RWPE1 (cell line): ENCODE measurements around the gene DLGAP1.
"Not testable (repeated sequence)": the region's sequence is repeated elsewhere in the genome, so short reads cannot be mapped to it uniquely, and the experiment has no call there.

Experiments
- CTCF ChIA-PET: fragments of 350-600 bp; sonication (Branson Sonifier 250); formaldehyde crosslinking; extraction: SDS; loops from one replicate; lab custom pipeline; 2021; lab: Yijun Ruan, JAX
- POLR2A ChIA-PET: fragments of 400-600 bp; formaldehyde crosslinking; extraction: SDS; loops from one replicate; lab custom pipeline; 2020; ENCODE audit warnings: antibody characterized with exemption; ENCODE audit not compliant: low non-redundant PET; lab: Yijun Ruan, JAX
- DNase-seq: peaks from one replicate; pipeline ENCODE4 v3.0.0; 2012; ENCODE audit warnings: low spot score
- H3K27ac ChIP-seq: fragments of 450-650 bp; 2 replicates; pipeline ENCODE4 v1.5.1; 2017
- CTCF ChIP-seq: fragments of 450-650 bp; conservative IDR thresholded peaks from 2 replicates; pipeline ENCODE4 v1.5.1; 2017; ENCODE audit warnings: low read depth, mild to moderate bottlenecking

The DLGAP1 gene

GRCh38 chr18:3653263-3653850, 801.8 kb downstream of the DLGAP1 start:
- peak overlapping the region; percentile 61 for H3K27ac ChIP-seq
- CTCF ChIA-PET, result interaction anchor here (0.5 to 2.7 kb wide), 4 partner anchors 12 to 118 kb away, joined by 3 to 23 read pairs (median 4); no protein-coding TSS in a partner anchor
- DNase-seq, result no peak
- TF ChIP-seq CTCF, result no peak
- POLR2A ChIA-PET, result interaction anchor here (0.5 kb wide), 1 partner anchor 45 kb away, joined by 3 read pairs; no protein-coding TSS in a partner anchor

GRCh38 chr18:3652380-3653262, 802.5 kb downstream of the DLGAP1 start:
- peak; percentile 97 for DNase-seq
- CTCF ChIA-PET, result interaction anchor here (0.5 to 2.7 kb wide), 4 partner anchors 13 to 513 kb away, joined by 3 to 23 read pairs (median 4); no protein-coding TSS in a partner anchor
- no peak for TF ChIP-seq CTCF
- POLR2A ChIA-PET, result interaction anchor here (0.5 kb wide), 2 partner anchors 27 to 44 kb away, joined by 3 read pairs; no protein-coding TSS in a partner anchor
- H3K27ac ChIP-seq, result peak overlapping the region; percentile 93

- ChIA-PET POLR2A (no interaction called here), CTCF (interaction anchor here (0.6 kb wide), 1 partner anchor 15 kb away, joined by 4 read pairs; no protein-coding TSS in a partner anchor)
- DNase-seq, result no peak
- TF ChIP-seq CTCF, result no peak
- peak overlapping the region; percentile 93 for H3K27ac ChIP-seq
Measured at GRCh38 chr18:3651266-3651665, 803.8 kb downstream of the DLGAP1 start.

GRCh38 chr18:3650521-3651042, 804.5 kb downstream of the DLGAP1 start:
- DNase-seq, POLR2A ChIA-PET, CTCF ChIA-PET: not testable (repeated sequence)
- peak overlapping the region; percentile 93 for H3K27ac ChIP-seq

- POLR2A ChIA-PET, result no interaction called here
- peak overlapping the region; percentile 93 for H3K27ac ChIP-seq
Measured at GRCh38 chr18:3649633-3650426, 805.3 kb downstream of the DLGAP1 start.

More at GRCh38 chr18:3649633-3650426, 805.3 kb downstream of the DLGAP1 start:
- DNase-seq, result peak; percentile 20
- CTCF ChIA-PET, result interaction anchor here (0.6 kb wide), 1 partner anchor 347 kb away, joined by 3 read pairs; no protein-coding TSS in a partner anchor
- no peak for TF ChIP-seq CTCF
